ENCODE data around the gene IRF2BP1.

IRF2BP1 gene

GRCh38 chr19:45854167-45854778, 31.7 kb downstream of the IRF2BP1 start:
- ATAC-seq = no peak
- no peak for TF ChIP-seq RARB (CRISPR knock-in tag; IDR thresholded peaks at IDR 0.05)
- TF ChIP-seq TSHZ2 (CRISPR knock-in tag; IDR thresholded peaks at IDR 0.05) = no peak
- TF ChIP-seq ZFP3 (CRISPR knock-in tag; IDR thresholded peaks at IDR 0.05) = no peak
- no peak for TF ChIP-seq CREB5 (CRISPR knock-in tag; IDR thresholded peaks at IDR 0.05; ENCODE audit: low read depth)
- TF ChIP-seq ZNF70 (CRISPR knock-in tag; IDR thresholded peaks at IDR 0.05) = no peak
- no peak for TF ChIP-seq ISL1 (CRISPR knock-in tag; IDR thresholded peaks at IDR 0.05)
- no peak for TF ChIP-seq ZC3H10 (CRISPR knock-in tag; IDR thresholded peaks at IDR 0.05)
- TF ChIP-seq ESRRG (CRISPR knock-in tag; IDR thresholded peaks at IDR 0.05) = no peak
- no peak for TF ChIP-seq GLIS3 (CRISPR knock-in tag; IDR thresholded peaks at IDR 0.05)
- TF ChIP-seq CSRNP3 (CRISPR knock-in tag; IDR thresholded peaks at IDR 0.05) = no peak
- TF ChIP-seq ZFP30 (CRISPR knock-in tag; IDR thresholded peaks at IDR 0.05) = no peak
- no peak for TF ChIP-seq OSR1 (CRISPR knock-in tag; IDR thresholded peaks at IDR 0.05)

- ATAC-seq = no peak
- no peak for TF ChIP-seq ISL1 (CRISPR knock-in tag; IDR thresholded peaks at IDR 0.05)
- TF ChIP-seq RARB (CRISPR knock-in tag; IDR thresholded peaks at IDR 0.05) = no peak
- TF ChIP-seq CSRNP3 (CRISPR knock-in tag; IDR thresholded peaks at IDR 0.05) = no peak
- no peak for TF ChIP-seq ZNF8 (CRISPR knock-in tag; IDR thresholded peaks at IDR 0.05)
- no peak for TF ChIP-seq POU6F1 (CRISPR knock-in tag; IDR thresholded peaks at IDR 0.05; ENCODE audit: borderline replicate concordance, low read depth)
- no peak for TF ChIP-seq TSHZ2 (CRISPR knock-in tag; IDR thresholded peaks at IDR 0.05)
- TF ChIP-seq OSR1 (CRISPR knock-in tag; IDR thresholded peaks at IDR 0.05) = no peak
- TF ChIP-seq ESRRG (CRISPR knock-in tag; IDR thresholded peaks at IDR 0.05) = no peak
- TF ChIP-seq CREB5 (CRISPR knock-in tag; IDR thresholded peaks at IDR 0.05; ENCODE audit: low read depth) = no peak
- TF ChIP-seq ARNTL (CRISPR knock-in tag; IDR thresholded peaks at IDR 0.05; ENCODE audit: borderline replicate concordance, low read depth) = no peak
- TF ChIP-seq PATZ1 (CRISPR knock-in tag; IDR thresholded peaks at IDR 0.05; ENCODE audit: borderline replicate concordance) = no peak
- no peak for TF ChIP-seq ZFP3 (CRISPR knock-in tag; IDR thresholded peaks at IDR 0.05)
- TF ChIP-seq SNAI2 (CRISPR knock-in tag; IDR thresholded peaks at IDR 0.05) = no peak
- TF ChIP-seq ZC3H10 (CRISPR knock-in tag; IDR thresholded peaks at IDR 0.05) = no peak
- TF ChIP-seq TOX (CRISPR knock-in tag; IDR thresholded peaks at IDR 0.05; ENCODE audit: borderline replicate concordance) = no peak
- no peak for TF ChIP-seq ZNF565 (CRISPR knock-in tag; conservative IDR thresholded peaks at IDR 0.05; ENCODE audit: low read depth)
- no peak for TF ChIP-seq GLIS3 (CRISPR knock-in tag; IDR thresholded peaks at IDR 0.05)
- TF ChIP-seq TCF4 (CRISPR knock-in tag; IDR thresholded peaks at IDR 0.05; ENCODE audit: borderline replicate concordance) = no peak
Observed at GRCh38 chr19:45852983-45853382, 33.0 kb downstream of the IRF2BP1 start.

Measured in SK-N-SH treated with all-trans-retinoic acid at 6 μM for 48 hours (cell line).